HG03342 (cell line): ENCODE results near the gene ATG13.

ENCODE experiments used
- ATAC-seq: cut with Tn5 transposase; IDR thresholded peaks from one replicate; pipeline ENCODE4 v1.9.1; 2021; ENCODE audit warnings: mild to moderate bottlenecking, moderate library complexity; ENCODE audit not compliant: unreplicated experiment

ATG13 gene

GRCh38 chr11:46722566-46723358 lies 105.4 kb downstream of the ATG13 start:
- no peak for ATAC-seq

GRCh38 chr11:46723359-46723680 lies 106.0 kb downstream of the ATG13 start:
- ATAC-seq: no peak

- ATAC-seq: no peak
Observed at GRCh38 chr11:46724088-46724487, 106.7 kb downstream of the ATG13 start.
